ENCODE results near the gene SPPL2C.
A peak's percentile ranks its signal among the peaks of the same experiment; 100 is the strongest.
"Not testable (repeated sequence)": the region's sequence is repeated elsewhere in the genome, so short reads cannot be mapped to it uniquely, and the experiment has no call there.

The SPPL2C gene

DNA sequence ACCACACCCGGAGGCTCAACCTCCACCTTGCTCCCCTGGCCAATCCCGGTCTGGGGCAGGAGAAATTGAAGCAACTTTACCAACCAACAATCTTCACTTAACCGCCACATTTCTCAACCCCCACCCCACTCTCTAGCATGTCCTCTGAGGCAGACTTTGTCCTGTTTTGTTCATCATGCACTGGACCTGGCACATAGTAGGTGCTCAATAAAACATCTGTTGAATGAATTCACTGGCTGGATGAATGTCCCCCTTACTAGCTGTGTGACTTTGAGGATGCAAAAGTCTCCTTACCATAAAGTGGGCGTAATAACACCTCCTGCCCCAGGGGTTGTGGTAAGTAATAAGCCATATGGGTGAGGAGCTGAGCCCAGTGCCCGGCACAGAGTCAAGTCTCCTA is 5.8 kb downstream of the SPPL2C start:
- no peak for DNase-seq

DNA sequence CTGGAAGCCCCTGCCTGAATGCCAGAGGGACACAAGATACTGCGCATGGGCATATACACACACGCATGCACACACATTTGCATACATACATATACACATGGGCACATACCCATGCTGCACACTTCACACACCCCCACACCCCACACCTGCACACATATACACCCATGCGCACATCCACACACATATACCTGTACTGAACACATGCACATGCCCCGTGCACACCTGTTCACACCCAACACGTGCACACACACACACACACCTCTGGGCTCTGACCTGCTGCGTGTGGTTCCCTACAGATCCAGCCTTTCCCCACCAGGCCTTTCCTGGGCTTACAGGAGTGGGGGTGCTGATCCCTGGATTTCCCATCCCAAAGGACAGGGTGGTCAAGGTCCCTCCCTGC is 6.3 kb downstream of the SPPL2C start:
- no peak for DNase-seq

DNA sequence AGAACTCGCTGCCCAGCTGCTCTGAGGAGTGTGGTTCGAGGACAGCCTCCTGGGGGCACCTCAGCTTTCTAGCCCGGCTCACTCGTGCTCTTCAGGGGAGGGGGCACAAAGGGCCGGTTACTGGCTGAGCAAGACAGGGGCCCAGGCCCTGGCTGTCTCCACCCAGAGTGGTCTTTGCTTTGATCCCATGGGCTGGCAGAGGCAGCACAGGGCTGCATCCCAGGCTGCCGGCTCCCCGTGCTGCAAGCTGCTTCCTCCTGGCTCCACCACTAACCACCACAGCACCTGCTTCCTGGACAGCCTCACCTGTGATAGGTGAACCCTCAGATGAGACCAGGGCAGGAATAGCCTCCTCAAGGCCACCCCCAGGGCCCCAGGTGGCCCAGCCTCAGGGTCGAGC is 6.8 kb downstream of the SPPL2C start:
- DNase-seq = no peak

DNA sequence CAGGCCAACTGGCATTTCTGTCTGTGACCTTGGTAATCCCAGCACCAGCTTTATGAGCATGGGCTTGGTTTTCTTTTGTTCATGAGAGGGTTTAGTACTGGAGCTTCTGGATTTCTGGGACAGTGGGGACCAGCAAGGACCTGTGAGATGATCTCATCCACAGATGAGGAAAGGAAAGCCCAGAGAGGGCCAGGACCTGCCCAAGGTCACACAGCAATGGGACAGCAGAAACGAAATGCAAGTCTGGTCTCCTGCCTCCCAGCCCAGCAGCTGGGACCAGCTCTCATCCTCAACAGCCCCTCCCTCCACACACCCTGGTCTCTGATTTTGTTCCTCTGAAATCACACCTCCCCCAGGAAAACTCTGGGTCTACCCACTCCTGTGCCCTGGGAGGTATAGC is 7.2 kb downstream of the SPPL2C start:
- DNase-seq = no peak

DNA sequence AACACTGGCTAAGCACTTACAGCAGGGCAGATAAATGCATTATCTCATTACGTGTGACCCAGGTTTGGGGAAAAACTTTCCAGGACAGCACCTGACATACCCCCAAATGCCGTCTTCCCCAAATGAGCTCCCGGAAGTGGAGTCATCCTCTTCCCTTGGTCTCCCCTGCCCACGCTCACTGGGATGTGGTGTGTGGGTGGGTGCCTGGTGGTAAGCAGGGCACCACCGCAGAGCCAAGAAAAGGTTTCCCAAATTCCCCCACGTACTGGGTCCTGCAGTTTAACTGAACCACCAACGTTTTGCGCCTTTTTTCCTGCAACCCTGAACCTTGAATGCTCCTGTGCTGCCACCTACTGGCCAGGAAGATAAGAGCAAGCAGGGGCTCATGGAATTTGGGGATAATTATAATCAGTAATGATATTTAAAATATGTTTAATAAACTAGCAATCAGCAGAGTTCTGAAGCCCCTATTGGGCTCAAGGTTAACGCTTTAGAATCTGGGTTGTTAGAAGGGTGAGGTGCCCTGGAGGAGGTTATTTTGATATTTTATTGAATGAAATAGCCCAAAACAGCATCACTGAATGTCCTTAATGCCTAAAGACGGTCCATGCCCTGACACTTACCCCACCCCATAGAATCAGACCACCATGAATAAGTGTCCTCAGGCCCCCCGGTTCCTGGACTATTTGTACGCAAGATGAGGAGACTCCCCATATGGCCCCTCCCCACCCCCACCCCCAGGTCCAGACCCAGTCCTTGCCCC is 8.0 kb downstream of the SPPL2C start:
- DNase-seq = peak; percentile 69

DNA sequence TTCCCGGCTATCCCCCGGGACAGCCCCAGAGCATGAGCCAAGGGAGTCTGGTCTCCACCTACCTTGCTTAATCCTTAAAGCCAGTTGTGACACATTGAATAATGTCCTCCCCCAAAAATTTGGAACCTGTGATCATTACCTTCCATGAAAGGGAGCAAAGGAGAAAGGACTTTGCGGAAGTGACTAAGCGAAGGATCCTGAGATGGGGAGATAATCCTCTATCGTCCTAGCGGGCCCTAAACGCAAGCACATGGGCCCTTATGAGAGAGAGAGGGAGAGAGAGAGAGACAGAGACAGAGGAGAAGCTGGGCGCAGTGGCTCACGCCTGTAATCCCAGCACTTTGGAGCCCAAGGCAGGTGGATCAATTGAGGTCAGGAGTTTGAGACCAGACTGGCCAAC is 9.5 kb downstream of the SPPL2C start:
- no peak for DNase-seq

DNA sequence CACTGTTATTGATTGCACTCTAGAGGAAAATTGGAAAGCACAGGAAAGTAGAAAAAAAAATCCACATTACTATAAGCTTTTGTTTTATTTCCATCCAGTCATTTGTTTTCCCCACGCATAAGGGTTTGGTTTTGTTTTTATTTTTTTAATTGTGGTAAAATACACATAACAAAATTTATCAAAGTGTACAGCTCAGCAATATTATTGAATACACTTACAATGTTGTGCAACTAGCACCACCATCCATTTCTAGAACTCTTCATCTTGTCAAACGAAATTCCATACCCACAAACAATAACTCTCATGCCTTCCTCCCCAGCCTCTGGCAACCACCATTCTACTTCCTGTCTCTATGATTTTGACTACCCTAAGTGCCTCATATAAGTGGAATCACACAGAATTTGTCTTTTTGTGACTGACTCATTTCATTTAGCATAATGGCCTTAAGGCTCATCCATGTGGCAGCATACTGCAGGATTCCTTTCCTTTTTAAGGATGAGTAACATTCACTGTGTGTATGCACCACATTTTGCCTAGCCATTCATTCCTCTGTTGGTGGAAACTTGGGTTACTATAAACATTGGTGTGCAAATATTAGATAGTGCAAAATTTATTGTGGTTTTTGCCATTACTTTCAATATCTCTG is 11.1 kb downstream of the SPPL2C start:
- DNase-seq = no peak

DNA sequence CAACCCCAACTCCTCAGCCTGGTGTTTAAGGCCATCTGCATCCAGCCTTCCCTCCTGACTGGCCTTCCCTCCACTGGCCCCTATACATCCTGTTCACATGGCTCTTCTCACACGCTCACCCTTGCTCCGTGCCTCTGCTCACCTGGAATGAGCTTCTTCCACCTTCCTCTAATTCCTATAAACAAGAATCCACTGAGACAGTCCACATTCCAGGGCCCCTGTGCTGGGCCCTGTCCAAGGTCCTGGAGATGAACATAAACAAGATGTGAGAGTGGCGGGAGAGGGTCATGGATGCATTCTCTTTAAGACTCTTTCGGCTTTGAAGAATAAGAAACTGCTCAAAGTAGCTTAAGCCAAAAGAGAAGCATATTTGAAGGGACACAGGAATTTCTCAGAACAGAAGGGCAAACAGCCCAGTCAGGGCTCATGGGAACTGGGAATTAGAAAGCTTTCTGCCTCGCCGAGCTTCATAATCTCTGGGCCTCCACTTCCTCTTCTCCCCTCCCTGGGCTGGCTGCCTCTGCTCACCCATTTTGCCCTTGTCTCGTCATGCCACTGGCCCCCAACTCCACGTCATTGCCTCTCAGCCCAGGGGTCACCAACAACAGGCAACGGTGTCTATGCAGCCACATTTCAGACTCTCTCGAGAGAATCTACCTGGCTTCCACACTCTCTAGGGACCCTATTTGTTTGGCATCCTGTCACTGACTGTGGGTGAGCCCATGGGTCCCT is 13.5 kb downstream of the SPPL2C start:
- peak; percentile 26 for DNase-seq

DNA sequence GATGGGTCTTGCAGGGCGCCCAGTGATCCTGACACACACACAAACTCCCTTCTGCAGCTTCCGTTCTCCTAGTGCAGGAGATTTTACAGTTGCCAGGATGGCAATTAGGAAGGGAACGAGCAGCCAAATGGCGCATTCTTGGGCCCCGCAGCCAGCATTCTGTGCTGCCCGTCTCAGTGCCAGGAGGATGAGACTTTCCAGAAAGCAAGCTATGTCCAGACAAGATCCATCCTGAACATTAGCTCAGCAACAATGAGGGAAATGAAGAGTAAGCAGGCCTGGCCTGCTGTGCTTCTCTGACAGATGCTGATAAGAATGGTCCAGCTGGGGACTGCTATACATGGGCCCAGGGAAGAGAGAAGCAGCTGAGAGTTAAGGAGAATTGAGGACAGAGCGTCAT is 16.5 kb downstream of the SPPL2C start:
- DNase-seq = no peak

DNA sequence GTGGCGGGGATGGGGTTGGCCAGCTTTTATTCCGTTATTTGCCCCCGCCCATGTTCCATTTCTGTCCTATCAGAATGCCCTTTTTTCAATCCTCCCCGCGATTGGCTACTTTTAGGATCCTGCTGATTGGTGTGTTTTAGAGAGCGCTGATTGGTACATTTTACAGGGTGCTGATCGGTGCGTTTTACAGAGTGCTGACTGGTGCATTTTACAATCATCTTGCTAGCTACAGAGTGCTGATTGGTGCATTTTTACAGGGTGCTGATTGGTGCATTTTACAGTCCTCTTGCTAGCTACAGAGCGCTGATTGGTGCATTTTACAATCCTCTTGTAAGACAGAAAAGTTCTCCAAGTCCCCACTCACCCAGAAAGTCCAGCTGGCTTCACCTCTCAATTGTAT is 17.4 kb downstream of the SPPL2C start:
- not testable (repeated sequence) for DNase-seq

DNA sequence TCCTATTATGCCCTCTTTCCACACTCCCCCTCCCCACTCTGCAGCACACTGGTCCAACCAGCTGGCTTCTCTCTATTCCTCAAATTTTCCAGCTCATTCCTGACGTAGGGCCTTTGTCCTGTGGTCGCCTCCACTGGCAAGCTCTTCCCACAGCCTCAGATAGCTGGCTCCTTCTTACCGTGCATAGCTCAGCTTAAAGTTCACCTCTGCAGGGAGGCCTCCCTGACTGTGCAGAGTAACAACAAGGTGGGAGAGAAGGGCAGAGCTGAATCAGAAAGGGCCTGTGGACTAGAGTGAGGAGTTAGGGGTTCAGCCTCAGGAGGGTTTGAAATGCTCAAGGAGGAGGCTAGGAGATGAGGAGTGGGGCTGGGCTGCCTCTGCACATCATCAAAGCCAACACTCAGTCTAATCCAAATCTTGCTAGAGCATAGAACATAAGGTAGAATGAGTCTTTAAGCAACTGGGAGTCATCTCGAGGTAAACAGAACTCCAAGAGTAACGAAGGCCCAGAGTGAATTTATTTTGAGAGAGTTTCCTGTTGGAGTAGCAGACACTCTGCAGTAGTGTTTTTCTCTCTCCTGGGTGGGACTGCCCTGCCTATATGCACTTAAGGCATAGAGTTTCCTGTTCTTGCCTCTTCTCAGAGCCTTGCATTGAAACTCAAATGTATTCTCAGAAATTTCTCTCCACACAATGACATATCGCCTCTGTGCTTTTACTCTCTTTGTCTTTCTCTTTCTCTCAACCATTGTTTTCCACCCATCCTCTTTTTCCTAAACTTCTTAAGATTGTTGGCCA is 19.4 kb downstream of the SPPL2C start:
- DNase-seq = no peak

DNA sequence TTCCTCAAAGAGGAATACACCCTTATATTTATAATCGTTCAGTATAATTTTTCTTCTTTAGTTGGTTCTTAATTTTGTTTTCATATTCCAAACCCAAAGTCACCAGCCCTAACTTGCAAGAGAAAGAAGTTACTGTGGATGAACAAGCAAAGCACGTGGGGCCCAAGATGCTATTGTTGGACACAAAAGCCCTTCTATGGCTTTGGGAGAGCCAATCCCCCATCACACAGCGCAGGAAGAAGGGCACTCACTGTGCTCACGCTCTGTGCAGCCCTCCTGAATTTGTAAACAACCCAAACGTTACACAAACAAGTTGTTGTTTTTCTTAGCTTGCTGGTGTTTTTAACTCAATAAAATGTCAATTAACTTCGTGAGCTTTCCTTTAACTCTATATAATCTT is 22.5 kb downstream of the SPPL2C start:
- DNase-seq = no peak

DNA sequence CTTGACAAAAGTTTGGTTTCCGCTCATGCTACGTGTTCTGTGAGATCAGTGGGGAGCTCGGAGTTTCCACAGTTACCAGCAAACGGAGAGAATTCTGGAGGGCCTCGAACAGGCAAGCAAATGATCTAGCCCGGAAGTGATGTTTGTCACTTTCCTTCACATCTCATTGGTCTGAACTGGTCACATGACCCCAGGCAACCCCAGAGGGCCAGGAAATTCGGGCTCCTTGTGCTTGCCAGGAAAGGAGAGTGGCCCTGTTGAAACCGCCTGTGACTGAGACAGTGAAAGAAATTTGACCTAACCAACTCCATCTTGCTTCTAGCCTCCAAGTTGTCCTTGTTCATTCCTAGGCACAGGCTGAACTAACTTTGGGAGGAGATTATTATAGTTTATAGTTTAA is 23.0 kb downstream of the SPPL2C start:
- no peak for DNase-seq

DNA sequence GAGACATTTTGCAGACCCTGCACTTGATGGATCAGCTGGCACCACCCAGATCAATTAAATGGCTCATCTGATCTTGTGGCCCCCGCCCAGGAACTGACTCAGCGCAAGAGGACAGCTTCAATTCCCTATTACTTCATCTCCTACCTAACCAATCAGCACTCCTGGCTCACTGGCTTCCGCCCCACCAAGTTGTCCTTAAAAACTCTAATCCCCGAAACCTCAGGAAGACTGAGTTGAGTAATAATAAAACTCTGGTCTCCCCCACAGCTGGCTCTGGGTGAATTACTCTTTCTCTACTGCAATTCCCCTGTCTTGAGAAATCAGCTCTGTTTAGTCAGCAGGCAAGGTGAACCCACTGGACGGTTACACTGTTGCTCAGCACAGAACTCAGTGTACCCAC is 23.6 kb downstream of the SPPL2C start:
- DNase-seq = no peak

DNA sequence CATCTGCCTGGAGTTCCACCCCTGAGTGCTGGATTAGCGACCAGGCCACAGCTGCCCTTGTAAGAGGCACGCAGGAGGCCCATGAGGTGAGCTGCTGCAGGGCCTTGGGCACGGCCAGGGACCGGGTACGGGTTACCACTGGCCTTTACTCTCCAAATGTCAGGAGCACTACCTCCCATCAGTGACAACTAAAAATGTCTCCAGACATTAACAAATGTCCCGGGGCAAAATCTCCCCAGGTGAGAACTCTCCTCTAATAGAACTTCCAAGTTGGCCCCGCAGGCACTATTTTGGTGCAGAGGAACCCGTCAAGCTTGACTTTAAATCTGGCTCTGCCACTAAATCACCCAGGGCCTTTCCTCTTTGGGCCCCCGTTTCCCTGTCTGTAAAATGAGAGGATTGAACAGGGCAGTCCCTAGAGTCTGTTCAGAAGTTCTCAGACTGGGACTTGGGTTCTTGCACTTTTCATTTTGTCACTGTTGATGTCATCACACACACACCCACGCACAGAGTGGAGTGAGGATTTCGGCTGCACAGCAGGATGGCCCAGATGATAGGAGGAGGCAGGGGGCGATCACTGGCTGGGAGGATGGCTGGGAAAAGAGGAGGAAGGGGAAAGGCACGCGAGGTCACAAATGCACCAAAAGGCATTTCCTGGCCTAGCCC is 25.1 kb downstream of the SPPL2C start:
- DNase-seq = no peak

DNA sequence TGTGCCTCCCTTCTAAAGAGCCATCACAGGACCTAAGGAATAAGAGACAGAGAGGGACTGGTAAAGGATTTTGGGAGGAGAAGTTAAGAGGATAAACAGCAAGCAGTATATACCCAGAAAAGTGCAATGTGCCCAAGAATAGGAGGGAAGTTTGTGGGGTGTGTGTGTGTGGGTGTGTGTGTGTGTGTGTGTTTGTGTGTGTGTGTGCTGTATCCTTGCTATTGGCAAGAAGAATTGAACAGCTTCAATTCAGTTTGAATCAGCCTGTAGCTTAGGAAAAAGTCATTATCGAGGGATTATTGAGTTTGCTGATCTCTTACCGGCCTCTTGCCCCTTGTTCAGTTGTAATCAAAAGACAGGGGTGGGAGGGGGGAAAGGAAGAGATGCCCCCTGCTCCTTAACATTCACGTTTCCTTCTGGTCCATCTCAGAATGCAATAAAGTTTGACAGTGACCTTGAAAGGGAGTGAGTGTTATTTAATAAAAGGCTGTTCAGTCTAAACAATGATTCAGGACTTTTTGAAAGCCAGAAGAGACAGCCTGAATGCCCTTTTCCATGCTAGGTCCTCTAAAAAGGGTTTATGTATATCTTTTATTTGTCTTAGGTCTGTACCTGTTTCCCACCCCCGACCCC is 25.8 kb downstream of the SPPL2C start:
- no peak for DNase-seq

DNA sequence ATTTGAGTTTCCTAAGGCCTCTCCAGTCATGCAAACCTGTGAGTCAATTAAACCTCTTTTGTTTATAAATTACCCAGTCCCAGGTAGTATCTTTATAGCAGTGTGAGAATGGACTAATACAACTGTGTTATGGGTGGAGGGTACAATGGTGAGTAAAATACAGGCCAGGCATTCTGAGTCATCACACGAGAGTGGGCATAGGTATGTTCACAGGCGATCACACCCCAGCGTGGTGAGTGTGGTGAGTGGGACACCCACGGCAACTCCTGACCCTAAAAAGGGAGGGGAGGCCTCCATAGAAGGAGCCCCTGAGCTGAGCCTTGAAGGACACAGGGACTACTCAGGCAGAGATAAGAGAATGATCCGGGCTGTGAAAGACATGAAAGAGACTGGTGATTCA is 27.0 kb downstream of the SPPL2C start:
- no peak for DNase-seq

DNA sequence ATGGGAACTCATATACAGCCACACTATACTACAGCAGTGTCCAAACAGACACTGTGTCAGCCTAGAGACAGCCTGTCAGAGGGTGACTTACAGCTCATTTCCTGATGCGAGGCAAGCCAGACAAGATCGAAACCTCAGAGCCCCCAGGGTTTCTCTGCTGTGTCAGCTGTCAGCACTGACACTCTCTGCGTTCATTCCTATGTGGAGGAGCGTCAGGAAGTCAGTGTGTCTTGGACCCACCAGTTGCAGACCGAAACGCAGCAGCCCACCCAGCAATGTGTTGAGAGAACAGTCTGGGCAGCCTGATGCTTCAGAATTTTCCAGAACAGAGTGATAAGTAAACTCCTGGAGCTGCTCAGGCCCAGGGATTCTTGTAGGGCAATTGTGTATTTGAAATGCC is 29.0 kb downstream of the SPPL2C start:
- DNase-seq = peak; percentile 22

DNA sequence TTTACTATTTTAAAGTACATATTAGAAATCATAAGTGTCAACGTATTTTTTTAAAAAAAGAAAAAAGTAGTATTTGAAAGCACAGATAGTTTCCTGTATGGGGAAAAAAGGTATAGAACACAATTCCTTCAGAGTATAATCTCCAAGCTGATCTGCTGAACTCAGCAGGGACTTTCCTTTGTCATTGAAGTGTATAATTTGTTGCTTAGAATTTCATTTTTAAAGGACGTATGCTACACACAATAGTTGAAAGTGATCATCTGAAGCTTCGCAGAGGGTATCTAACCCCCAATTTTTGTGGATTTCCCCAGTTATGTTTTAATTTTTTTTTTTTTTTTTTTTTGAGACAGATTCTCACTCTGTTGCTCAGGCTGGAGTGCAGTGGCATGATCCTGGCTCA is 29.5 kb downstream of the SPPL2C start:
- DNase-seq = no peak

DNA sequence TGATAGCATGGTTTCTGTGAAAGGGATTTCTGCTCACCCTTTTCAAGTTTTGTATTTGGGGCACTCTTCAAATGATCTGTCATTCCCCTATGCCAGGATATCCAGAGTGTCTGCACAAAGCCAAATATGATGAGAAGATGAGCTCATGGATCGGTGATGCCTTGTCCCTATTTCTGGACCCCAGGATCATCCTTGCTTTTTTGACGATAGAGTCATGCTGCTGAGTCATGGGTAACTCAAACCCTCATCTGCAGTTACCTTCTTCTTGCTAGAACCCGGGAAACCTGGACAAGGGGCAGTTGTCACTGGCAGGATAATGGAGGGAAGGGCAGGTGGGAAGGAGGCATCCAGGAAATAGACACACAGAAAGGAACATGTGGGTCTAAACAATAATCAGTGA is 31.9 kb downstream of the SPPL2C start:
- DNase-seq = no peak

DNA sequence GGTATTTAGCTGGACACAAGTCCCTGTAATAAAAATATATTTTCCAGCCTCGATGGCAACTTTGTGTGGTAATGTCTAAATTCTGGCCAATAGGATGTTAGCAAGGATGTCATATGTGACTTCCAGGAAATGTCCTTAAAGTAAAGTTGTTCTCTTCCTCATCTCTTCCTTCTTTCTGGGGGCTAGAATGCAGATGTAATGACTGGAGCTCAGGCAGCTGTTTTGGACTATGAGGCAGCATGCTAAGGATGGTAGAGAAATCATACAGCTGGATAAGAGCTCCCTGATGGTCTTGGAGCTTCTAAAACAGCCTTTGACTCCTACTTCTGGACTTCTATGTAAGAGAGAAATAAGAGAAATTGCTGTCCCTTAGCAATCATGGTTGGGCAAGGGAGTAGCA is 32.8 kb downstream of the SPPL2C start:
- no peak for DNase-seq

DNA sequence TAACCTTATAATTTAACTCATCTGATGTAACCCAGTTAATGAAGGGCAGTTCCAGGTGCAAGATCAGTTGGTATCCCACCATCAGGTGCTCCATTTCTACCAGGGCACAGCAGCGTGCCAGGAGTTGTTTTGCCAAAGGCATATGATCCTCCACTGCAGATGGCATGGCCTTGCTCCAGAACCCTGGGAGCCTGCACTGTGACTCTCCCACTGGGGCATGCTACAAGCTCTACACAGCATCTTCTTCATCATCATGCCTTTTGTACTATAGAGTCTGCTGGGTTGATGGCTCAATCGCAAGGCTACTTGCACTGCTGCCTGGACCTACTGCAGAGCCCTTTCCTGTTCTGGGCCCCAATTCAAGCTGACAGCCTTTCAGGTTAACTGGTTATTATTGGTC is 38.4 kb downstream of the SPPL2C start:
- DNase-seq = no peak
